HG03378 (cell line): ENCODE results near the gene ALLC.

Source experiments
- ATAC-seq: cut with Tn5 transposase; IDR thresholded peaks from one replicate; pipeline ENCODE4 v1.9.1; 2021; ENCODE audit warnings: mild to moderate bottlenecking, moderate library complexity; ENCODE audit not compliant: unreplicated experiment

Gene ALLC

DNA sequence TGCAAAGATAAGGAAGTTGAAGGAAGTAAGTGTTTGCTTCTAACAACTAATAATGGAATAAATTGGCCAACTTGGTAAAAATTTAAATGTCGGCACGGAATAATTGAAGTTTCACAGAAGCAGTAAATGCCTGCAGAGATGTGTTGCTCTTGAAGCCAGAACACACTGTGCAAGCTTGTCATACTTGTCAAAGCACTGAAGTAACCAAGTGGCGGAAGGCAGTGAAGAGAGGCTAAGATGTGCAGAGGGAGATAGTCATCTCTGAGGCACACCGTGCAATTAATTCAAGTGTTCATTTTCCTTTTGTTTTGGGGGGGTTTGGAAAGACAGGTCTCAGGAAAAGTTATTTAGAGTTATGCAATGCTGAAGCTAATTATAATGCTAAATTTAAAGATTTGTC lies 50.6 kb downstream of the ALLC start:
- ATAC-seq = no peak

DNA sequence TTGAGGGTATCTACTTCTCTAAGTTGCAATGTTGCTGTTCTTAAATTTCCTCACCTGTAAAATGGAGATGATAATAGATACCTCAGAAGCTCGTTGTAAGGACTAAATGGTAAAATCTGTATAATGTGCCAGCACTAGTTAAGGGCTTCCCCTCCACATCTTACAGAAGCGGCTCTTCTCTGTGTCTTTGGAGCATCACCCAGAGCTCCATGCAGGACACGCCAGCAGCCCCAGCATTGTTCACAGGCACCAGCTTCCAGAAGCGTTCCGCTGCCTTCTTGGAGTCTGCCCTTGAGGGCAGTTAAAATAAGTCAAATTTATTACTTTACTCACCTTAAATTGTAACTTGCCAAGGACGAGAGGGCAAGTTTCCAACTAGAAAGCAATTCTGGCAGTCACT lies 51.2 kb downstream of the ALLC start:
- no peak for ATAC-seq

DNA sequence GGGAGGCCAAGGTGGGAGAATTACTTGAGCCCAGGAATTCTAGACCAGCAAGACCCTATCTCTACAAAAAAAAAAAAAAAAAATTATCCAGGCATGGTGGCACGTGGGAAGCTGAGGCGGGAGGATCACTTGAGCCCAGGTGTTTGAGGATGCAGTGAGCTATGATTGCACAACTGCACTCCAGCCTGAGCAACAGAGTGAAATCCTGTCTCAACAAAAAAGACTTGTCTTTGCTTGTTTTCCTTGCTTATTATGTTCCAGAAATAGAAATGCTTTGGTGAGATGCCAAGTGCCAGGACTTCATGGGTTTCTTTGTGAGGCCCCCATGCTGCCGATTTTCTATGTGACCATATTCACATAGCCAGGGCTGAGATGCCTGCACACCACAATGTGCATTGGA lies 54.4 kb downstream of the ALLC start:
- no peak for ATAC-seq

DNA sequence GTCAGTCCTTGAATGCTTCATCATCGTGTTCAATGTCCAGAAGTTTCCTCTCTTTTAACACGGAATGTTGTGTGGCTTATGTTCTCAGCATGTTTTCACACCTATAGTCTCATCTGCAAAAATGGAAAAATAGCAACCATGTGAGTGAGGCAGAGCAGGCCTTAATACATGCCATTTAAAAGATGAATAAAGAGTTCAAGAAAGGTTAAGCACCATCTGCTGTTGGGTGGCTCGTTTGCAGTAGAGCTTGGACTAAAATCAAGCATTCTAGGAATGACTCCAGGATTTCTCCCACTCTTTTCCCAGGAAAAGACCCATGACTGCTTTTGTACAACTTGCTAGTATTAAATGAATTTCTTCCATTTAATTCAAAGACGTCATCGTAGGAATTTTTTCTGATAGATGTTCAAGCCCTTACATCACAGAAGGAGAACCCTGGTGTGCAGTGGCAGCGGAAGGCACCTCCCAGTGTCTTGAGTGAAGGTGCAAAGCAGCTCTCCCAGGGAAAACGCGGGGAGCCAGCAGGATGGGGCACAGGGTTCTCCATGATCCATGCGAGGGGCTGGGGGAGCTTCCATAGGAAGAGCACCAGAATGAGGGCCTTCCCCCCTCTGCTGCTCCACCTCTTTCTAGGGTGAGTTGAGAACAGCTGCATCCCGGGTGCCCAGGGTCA lies 55.0 kb downstream of the ALLC start:
- ATAC-seq = no peak

DNA sequence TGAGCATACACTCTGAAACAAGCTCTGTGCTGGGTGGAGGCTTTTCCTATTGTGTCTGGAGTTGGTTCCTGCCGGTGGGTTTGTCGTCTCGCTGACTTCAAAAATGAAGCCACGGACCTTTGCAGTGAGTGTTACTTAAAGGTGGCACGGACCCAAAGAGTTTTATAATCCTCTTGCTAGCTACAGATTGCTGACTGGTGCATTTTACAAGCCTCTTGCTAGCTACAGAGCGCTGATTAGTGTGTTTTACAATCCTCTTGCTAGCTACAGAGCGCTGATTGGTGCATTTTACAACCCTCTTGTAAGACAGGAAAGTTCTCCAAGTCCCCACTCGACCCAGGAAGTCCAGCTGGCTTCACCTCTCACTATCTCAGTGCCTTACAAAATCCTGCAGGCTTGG lies 60.7 kb downstream of the ALLC start:
- ATAC-seq = no peak

DNA sequence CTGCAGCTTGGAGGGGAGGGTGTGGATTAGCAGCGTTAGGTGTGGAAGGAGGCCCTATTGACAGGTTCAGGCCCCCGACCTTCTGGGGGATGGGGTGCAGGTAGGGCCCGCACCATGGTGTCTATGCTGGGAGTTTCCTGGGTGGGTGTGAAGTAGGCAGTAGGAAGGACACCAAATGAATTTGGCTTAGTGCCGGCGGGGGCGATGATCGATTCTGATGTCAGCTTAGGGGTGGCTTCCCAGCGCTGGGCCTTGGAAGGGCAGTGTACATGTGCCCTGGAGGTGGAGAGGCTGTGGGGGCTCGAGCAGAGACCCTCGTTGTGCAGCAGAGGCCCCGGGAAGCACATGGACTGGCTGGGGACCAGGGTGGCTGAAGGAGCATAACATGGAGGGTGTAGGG lies 67.0 kb downstream of the ALLC start:
- no peak for ATAC-seq

DNA sequence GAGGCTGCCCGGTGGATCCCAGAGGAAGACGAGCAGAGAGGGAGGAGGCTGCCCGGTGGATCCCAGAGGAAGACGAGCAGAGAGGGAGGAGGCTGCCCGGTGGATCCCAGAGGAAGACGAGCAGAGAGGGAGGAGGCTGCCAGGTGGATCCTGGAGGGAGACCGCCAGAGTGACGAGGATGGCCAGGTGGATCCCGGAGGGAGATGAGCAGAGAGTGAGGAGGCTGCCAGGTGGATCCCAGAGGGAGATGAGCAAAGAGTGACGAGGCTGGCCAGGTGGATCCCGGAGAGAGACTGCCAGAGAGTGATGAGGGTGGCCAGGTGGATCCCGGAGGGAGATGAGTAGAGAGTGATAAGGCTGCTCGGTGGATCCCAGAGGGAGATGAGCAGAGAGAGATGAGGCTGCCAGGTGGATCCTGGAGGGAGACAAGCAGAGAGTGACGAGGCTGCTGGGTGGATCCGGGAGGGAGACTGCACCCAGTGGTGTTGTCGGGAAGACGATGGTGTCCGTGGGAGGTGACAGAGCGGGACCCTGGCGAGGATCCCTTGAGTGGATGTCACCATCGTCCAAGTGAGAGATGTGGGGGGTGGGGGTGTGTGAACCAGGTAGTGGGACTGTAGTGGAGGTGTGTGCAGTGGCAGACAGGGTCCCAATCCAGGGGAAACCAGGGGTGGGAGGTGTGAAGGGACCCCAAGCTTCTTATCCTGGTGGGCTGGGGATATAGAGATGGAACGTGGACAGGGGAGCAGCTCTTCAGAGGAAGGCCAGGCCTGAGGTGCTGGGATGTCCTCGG lies 67.7 kb downstream of the ALLC start:
- ATAC-seq = no peak

DNA sequence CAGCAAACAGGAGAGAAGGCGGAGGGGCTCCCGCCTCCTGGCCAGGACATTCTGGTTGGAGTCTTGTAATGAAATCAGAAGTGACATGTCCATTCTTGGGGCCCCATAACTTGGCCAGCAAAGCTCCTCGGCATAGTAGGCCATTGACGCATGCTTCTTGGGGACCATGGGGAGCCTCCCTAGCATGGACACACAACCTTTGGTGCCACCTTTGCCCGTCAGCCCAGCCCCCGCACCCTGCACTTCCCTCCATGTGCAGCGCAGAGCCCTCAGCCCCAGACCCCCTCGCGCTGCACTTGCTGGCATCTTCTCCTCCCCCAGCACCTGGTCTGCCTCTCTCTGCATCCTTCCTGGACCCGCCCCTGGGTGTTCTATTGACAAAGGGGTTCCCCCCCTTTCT lies 68.5 kb downstream of the ALLC start:
- no peak for ATAC-seq

DNA sequence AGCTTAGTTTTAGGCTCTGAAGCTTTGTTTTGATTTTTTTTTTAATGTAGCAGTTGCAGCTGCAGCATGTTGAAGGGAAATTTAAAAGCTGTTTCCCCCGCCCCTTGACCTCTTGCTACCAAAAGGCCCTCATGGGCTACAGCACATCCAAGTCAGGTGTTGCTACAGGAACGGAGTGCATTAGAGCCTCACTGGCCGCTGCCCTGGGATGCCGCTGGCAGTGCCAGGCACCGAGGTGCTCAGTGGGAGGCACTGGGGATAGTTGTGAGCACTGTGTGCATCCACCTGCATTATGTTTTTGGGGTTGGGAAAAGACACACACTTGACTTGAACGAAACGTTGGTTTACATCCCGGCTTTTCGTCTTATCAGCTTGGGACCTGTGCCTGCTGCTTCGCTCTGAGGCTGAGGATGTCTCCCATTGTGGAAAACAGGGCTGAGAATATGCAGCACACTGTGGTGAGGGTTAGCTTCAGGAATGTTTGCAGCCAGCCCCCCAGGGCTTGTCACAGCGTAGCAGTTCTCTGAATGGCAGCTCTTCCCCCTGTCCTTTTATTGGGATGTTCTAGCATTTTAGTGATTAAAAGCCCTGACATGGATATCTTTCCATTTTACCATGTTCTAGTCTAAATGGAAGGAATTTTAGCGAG lies 69.5 kb downstream of the ALLC start:
- no peak for ATAC-seq

DNA sequence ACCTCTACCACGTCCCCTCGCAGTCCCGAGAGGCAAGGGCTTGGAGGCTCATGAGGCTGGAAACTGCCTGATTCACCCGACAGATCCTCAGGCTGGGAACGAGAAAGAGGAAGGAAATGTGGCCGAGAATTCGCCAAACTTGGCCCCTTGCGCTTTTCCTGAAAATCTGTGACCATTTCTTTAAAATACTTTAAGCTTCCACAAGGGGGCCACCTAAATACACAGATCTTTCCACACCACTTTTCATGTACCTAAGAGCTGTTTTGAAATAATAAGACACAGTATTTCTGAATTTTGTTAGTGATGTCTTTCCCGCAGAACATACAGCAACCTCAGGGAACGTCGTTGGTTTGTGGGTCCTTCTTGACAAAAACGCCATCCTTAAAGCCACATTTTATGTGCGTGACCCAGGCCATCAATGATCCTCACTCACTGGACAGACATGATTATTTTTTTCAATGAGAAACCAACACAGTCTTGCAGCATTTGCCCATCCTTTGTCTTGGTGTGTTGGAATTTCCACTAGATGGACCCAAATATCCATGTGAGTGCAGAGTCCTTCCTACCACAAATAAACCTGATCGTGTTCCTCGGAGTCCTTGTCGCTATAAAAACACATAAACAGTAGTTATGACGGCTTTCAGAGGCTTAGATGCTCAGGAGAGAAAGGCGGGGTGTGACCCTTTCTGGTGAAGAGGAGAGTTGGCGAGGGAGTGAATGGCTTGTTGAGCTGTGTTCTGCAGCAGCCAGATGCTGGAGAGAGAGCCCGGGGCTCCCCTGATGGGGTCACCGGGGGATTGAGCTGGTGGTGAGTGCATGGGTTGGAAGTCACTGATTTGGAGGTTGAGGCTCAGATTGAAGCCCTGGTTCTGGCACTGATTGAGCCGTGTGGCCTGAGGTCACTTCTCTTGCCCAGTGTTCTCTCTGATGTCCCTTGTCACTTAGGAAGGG lies 70.4 kb downstream of the ALLC start:
- peak; percentile 42 for ATAC-seq

DNA sequence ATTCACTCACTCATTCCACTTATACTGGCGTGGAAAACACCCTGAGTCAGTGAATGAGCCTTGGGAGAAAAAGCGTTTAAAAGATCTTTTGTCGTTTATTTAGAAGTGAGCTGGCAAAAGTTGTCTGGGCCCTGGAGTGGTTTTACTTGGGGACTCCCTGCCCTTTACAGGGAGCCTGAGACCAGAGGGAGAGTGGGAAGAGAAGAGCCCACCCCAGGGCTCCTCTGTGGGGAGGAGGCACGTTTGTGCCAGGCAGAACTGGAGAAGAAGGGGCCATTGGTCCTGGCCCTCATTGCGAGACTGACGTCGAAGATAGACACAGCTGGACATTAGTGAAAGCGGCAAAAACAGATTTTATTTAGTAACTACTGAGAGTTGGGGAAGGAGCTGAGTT lies 71.1 kb downstream of the ALLC start:
- ATAC-seq = no peak

DNA sequence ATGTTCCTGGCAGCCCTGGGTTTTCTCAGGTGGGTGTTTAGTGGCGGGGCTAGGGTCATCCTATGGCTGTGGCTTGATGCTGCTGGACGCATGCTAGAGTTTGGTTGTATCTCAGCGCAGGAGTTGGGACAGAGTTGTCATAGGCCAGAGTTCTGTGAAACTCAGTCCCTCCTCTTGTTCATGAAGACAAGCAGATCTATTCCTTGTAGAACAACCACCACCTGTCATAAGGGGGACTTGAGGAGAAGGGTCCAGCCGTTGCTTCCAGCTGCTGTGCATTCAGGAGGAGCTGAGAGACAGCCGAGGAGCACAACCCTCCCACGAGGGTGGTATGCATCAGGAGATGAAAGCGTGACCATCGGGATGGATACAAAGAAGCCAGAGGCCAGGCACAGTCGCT lies 71.8 kb downstream of the ALLC start:
- no peak for ATAC-seq

DNA sequence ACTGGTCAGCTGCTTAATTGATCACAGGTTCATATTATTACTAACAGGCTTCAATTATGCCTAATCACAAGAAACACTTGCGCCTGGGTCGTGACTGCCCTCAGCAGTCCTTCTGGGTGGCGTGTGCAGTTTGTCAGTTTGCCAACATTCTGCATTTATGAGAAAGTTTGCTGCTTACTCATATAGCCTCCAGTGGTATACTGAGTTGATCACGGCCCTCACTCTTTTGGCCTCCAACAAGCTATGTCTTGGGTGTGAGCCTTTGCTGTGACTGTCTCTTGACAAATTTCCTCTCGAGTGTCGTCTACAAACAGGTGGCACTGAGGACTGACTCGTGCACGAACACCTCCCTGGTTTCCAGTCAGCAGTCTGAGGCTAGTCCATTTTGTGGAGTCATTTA lies 72.6 kb downstream of the ALLC start:
- no peak for ATAC-seq

DNA sequence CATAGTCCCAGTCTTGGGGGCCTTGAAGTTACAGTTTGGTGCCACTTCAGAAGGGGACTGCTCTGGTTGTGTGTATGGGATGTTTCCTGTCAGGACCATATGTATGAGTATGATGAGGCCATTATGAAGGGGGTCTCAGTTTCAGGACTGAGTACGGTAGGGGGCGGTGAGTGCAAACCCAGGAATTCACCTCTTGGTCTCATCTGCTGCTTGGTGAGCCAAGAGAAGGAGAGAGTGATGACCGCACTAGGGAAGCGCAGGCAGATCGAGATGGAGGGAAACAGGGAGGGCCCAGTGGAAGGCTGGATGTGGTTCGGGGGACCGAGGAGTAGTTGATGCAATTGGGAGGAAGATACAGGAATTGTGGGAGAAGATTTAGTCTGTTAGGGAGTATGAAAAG lies 73.8 kb downstream of the ALLC start:
- no peak for ATAC-seq

DNA sequence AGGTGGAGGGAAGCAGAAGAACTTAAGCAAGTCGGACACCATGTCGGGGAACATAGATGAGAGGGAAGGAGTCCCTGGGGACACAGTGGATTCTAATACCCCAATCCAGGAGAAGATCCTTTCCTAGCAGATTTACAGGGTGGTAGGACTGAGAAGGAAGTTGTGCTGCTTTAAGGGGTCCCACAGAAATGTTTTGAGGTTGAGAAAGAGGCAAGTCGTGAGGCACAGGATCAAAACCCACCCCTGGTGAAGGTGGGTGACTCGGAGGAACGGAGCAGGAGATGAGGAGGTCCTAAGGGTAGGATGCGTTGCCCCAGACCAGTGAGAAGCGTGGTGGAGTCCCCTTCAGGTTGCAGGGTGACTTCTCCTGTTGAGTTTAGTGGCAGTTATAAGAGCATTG lies 78.1 kb downstream of the ALLC start:
- no peak for ATAC-seq

DNA sequence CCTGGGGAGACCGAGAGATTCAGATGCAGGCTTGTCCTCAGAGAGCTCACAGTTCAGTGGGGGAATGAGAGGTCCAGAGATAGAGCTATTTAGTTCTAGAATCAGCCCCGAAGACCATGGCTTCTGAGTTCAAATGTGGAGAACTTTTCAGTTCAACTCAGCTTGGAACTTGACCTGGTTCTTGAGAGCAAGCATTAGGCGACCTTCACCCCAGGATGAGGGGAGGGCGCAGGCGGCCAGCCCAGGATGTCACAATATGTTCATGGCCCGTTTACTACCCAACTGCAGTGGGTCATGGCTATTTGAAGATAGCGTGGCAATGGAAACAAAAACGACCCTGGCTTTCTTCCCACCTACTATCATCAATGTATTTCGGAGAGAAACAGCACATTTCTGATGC lies 79.1 kb downstream of the ALLC start:
- ATAC-seq = no peak

DNA sequence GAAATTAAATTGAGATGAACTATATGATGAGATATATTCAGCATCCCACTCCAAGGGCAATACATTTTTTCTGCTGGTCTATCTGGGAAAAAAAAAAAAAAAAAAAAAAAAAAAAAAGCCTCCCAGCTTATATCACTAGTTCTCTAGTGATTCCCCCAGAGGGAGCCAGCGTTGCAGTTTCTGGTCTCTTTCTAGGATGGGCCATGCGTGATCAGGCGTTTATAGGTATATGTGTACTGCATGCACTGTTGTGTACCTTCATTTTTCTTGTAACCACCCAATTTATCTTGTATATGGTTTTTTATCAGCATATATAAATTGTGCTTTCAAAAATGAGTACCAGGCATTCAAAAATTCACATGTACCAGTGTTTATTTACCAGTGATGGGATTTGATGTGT lies 80.5 kb downstream of the ALLC start:
- no peak for ATAC-seq

DNA sequence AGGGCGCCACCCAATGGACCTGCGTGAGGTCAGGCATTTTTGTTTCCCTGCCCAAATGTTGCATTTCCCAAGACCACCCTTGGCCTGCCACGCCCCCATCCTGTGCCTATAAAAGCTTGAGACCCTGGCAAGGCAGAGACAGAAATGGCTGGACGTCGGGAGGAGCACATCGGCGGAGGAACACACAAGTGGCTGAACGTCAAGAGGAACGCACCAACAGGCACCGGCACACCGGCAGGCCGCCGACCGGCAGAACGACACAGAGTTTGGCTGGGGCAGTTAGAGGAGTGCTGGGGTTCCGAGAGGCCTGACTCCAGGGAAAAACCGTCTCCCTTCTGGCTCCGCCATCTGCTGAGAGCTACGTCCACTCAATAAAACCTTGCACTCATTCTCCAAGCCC lies 81.3 kb downstream of the ALLC start:
- ATAC-seq = no peak

DNA sequence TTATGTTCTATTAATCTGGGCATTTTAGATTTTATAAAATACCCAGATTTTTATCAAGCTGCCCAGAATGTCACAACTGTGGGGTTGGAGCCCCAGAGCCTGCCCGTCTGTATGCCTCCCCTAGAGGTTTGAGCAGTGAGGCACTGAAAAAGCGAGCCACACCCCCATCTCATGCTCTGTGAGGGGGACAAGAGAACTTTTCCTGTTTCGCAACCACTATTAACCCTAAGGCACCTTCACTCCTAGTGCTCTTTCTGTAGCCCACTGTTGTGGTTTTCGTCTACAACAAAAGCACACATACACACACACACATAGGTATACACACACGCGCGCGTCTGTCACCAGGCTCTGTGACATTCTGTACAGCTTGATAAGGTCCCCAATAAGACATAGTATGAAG lies 83.4 kb downstream of the ALLC start:
- no peak for ATAC-seq

DNA sequence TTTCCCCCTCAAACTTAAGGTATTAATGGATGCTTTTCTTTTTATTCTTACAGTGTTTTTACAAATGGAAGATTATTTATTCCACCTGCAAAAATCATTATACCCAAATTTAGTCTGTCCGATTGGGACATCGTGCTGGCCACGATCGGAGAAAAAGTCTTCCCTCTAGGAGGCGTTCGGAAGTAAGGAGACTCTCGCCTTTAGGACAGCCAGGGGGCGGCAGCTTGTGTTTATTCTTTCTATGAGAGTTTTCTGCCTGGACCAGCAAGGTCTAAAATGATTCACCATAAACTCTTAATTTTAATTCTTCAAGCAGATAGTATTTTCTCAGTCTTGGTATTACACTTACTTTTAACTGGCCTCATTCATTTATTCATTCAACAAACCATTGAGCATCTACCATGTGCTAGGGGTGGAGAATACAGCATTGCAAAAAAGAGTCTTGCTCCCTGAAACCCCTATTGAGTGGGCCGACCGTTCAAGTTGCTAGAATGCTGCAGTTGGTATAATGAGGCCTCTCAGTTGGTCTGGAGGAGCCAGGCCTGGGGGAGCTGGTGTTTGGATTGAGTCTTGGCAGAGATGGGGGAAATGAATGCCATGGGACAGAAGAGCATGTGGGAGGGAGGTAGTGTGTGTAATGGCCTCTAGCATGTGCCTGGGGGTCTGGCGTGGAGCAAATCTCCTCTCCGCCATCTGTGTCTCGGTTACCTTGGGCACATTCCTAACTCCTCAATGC lies 84.0 kb downstream of the ALLC start:
- ATAC-seq = no peak
